PC-9 (cell line): ENCODE results near the gene CDKN1C. TPM values are rescaled to one million over a fixed set of nuclear protein-coding genes. Genes with fewer than 3 reads are reported as not detected.

Source experiments
- BruUV-seq: library from RNA; stranded (reverse); fragments of 400-500 nt; replicated peaks from 2 replicates; lab custom pipeline; 2021; lab: Mats Ljungman, UMichigan
- CTCF ChIA-PET: fragments of 300-600 bp; sonication (Branson Sonifier 250); formaldehyde crosslinking; loops from one replicate; lab custom pipeline; 2022; ENCODE audit warnings: antibody characterized with exemption; lab: Charles Lee
- POLR2A ChIA-PET: fragments of 300-600 bp; sonication (Branson Sonifier 250); formaldehyde crosslinking; loops from one replicate; lab custom pipeline; 2022; ENCODE audit warnings: antibody characterized with exemption; ENCODE audit not compliant: unreplicated experiment; lab: Charles Lee
- DNase-seq, 2 experiments: peaks; one replicate each; pipeline versions ENCODE4 v3.0.0 to v3.0.0-alpha.2; 2015 to 2022; ENCODE audit warnings: mixed read lengths in 1 of 2
- H2AFZ ChIP-seq: fragments of 200-600 bp; sonication (generic); 2 replicates; pipeline ENCODE4 v1.8.1; 2017; ENCODE audit warnings: antibody characterized with exemption
- H3F3A ChIP-seq: fragments of 200-600 bp; sonication (generic); 2 replicates; pipeline ENCODE4 v1.8.1; 2017; ENCODE audit warnings: antibody characterized with exemption, mild to moderate bottlenecking, low read depth; ENCODE audit not compliant: insufficient read depth
- H3K27ac ChIP-seq: fragments of 200-600 bp; sonication (generic); 2 replicates; pipeline ENCODE4 v1.6.1; 2016; ENCODE audit warnings: mixed run types
- H3K27me3 ChIP-seq: fragments of 200-600 bp; sonication (generic); 2 replicates; pipeline ENCODE4 v1.6.1; 2016; ENCODE audit warnings: low read depth, mixed run types; ENCODE audit not compliant: insufficient read depth
- H3K36me3 ChIP-seq: fragments of 200-600 bp; sonication (generic); 2 replicates; pipeline ENCODE4 v1.6.1; 2016; ENCODE audit warnings: low read depth, mixed run types
- H3K4me1 ChIP-seq: fragments of 200-600 bp; sonication (generic); replicated peaks from 2 replicates; pipeline ENCODE4 v1.6.1; 2016; ENCODE audit warnings: mixed run types; ENCODE audit not compliant: insufficient read depth
- H3K4me2 ChIP-seq: fragments of 200-600 bp; sonication (generic); 2 replicates; pipeline ENCODE4 v1.6.1; 2017; ENCODE audit warnings: mixed run types
- H3K4me3 ChIP-seq: fragments of 200-600 bp; sonication (generic); 2 replicates; pipeline ENCODE4 v1.6.1; 2016; ENCODE audit warnings: mixed run types
- H3K79me2 ChIP-seq: fragments of 200-600 bp; sonication (generic); 2 replicates; pipeline ENCODE4 v1.6.1; 2017; ENCODE audit warnings: low read depth, mixed run types
- H3K9me2 ChIP-seq: fragments of 200-600 bp; sonication (generic); 2 replicates; pipeline ENCODE4 v1.8.1; 2017; ENCODE audit warnings: mild to moderate bottlenecking; ENCODE audit not compliant: insufficient read depth
- H3K9me3 ChIP-seq: fragments of 200-600 bp; sonication (generic); 2 replicates; pipeline ENCODE4 v1.8.1; 2016; ENCODE audit warnings: low read depth; ENCODE audit not compliant: insufficient read depth
- H4K20me1 ChIP-seq: fragments of 200-600 bp; sonication (generic); 2 replicates; pipeline ENCODE4 v1.8.1; 2017; ENCODE audit not compliant: insufficient read depth
- EZH2 ChIP-seq: fragments of 200-600 bp; sonication (generic); IDR thresholded peaks from 2 replicates; pipeline ENCODE4 v1.8.0; 2017; ENCODE audit warnings: antibody characterized with exemption, low read depth
- intact Hi-C: fragments of 100-400 bp; cut with micrococcal nuclease; formaldehyde crosslinking; loops from one replicate; pipeline ENCODE4 v1.10.0; 2022; ENCODE audit not compliant: unreplicated experiment
- total RNA-seq: library from RNA; stranded (reverse); gene quantifications from 2 replicates; pipeline ENCODE4 v1.2.3, GENCODE V29; 2021
- TF ChIP-seq, protein P1 (sequence below): fragments of 200-600 bp; sonication (generic); conservative IDR thresholded peaks from 2 replicates; pipeline ENCODE4 v1.6.1; 2017; ENCODE audit warnings: mixed run types, antibody characterized with exemption, mild to moderate bottlenecking, moderate library complexity

The CDKN1C gene
- total RNA-seq, 1 experiment from 2014 or later: 5.1 TPM

DNA sequence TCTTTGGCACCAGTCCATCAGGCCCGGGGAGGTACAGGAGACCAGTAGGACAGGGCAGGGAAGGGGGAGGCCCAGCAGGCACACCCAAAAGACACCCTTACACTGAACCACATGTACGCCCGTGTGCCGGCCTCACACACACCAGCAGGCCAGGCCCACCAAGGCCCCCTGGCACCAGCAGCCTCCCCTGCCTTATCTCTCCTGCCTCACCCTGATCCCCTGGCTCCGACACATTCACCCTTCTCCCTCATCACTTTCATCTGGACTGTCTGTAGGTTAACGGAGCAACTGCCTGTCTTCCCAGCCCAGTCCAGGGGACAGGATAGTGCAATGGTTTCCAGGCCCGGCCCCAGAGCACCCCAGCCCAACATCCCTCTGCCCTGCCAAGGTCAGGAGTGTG is 4.9 kb downstream of the CDKN1C start:
- CTCF ChIA-PET: no interaction called here
- no peak overlapping the region for H2AFZ ChIP-seq
- no peak overlapping the region for H3K27ac ChIP-seq
- no peaks in the 10 kb centered on the region for H3K36me3 ChIP-seq
- intact Hi-C loops: no loop called here
- no peaks in the 10 kb centered on the region for H3F3A ChIP-seq
- TF ChIP-seq, protein P1, sequence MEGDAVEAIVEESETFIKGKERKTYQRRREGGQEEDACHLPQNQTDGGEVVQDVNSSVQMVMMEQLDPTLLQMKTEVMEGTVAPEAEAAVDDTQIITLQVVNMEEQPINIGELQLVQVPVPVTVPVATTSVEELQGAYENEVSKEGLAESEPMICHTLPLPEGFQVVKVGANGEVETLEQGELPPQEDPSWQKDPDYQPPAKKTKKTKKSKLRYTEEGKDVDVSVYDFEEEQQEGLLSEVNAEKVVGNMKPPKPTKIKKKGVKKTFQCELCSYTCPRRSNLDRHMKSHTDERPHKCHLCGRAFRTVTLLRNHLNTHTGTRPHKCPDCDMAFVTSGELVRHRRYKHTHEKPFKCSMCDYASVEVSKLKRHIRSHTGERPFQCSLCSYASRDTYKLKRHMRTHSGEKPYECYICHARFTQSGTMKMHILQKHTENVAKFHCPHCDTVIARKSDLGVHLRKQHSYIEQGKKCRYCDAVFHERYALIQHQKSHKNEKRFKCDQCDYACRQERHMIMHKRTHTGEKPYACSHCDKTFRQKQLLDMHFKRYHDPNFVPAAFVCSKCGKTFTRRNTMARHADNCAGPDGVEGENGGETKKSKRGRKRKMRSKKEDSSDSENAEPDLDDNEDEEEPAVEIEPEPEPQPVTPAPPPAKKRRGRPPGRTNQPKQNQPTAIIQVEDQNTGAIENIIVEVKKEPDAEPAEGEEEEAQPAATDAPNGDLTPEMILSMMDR: no peak
- no peak for TF ChIP-seq EZH2
- no peak overlapping the region for H3K4me3 ChIP-seq
- no peak overlapping the region for H3K4me2 ChIP-seq
- H3K9me3 ChIP-seq: no peaks in the 10 kb centered on the region
- no peaks in the 10 kb centered on the region for H3K4me1 ChIP-seq
- no peaks in the 10 kb centered on the region for H3K27me3 ChIP-seq
- no peaks in the 10 kb centered on the region for H4K20me1 ChIP-seq
- BruUV-seq: no TSS peak
- POLR2A ChIA-PET: no interaction called here
- H3K9me2 ChIP-seq: no peaks in the 10 kb centered on the region
- DNase-seq: no peak
- H3K79me2 ChIP-seq: no peaks in the 10 kb centered on the region

- intact Hi-C loops: no loop called here
- Histone ChIP-seq H2AFZ (no peak overlapping the region), H3K79me2 (no peaks in the 10 kb centered on the region), H3K27ac (no peak overlapping the region), H3F3A (no peaks in the 10 kb centered on the region), H4K20me1 (no peaks in the 10 kb centered on the region), H3K36me3 (no peaks in the 10 kb centered on the region), H3K9me3 (no peaks in the 10 kb centered on the region), H3K4me1 (no peaks in the 10 kb centered on the region), H3K27me3 (no peaks in the 10 kb centered on the region), H3K4me2 (no peak overlapping the region), H3K4me3 (no peak overlapping the region), H3K9me2 (no peaks in the 10 kb centered on the region)
- BruUV-seq: no TSS peak
- POLR2A ChIA-PET: no interaction called here
- DNase-seq: no peak
- CTCF ChIA-PET: no interaction called here
- TF ChIP-seq, protein P1: no peak
- TF ChIP-seq EZH2: no peak
Measured at GRCh38 chr11:2878782-2879181, 6.8 kb downstream of the CDKN1C start.

DNA sequence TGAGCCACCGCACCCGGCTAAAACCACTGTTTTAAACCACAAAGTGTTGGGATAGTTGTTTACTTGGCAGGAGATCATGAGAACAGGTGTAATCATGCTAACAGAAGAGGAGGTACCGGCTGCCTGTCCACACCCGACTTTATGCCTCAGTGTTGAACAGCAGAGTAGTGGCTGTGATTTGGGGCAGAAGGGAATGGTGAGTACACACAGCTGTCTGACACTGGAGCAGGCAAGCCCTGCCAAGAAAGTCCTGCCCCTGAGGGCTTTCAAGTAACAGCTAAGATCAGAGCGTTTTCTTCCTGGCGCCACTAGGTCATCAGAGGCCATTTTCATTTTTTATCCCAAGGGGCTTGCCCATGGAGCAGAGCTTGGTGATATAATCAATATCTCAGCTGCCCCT is 8.1 kb downstream of the CDKN1C start:
- Histone ChIP-seq H3F3A (no peaks in the 10 kb centered on the region), H3K27me3 (no peaks in the 10 kb centered on the region), H3K4me1 (no peaks in the 10 kb centered on the region), H3K4me3 (no peak overlapping the region), H3K9me3 (no peaks in the 10 kb centered on the region), H4K20me1 (no peaks in the 10 kb centered on the region), H3K79me2 (no peaks in the 10 kb centered on the region), H3K36me3 (no peaks in the 10 kb centered on the region), H3K4me2 (no peak overlapping the region), H3K9me2 (no peaks in the 10 kb centered on the region), H2AFZ (no peak overlapping the region), H3K27ac (no peak overlapping the region)
- CTCF ChIA-PET: no interaction called here
- TF ChIP-seq, protein P1: no peak
- no peak for TF ChIP-seq EZH2
- BruUV-seq: no TSS peak
- no peak for DNase-seq
- POLR2A ChIA-PET: no interaction called here
- intact Hi-C loops: no loop called here
